ENCODE data around the gene SLC1A3.

The SLC1A3 gene

DNA sequence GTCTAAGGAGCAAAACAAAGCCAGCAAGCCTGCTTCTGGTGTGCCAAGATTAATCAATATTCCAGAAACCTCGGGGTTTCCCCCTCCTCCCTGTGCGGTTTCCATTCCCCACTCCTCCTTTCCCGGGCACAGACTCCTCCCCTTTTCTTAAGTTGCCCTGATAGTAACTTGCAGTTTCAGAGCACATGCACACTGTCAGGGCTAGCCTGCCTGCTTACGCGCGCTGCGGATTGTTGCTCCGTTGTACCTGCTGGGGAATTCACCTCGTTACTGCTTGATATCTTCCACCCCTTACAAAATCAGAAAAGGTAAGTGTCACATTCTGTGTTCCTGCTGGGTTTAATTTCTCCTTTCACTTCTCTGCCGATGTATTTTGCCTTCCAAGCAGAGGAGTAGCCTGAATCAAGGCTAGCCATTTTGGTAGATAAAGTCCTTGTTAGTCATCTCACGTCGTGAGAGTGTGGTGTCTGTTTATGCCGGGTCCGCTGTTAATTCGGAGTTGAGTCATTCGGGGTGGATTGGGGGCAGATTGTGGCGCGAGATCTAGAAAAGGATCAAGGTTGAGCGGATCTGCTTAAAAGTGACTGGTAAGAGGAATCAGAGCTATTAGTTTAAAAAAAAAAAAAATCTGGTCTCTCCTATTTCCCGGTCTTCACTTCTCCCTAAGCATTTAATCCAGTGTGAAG, at the start of gene SLC1A3:
TSS of gene SLC1A3 (plus strand) at position 179 of the 686 bp plus-strand sequence. CDS start 1,818 bp downstream, outside the sequence.
- Histone ChIP-seq H3K4me3 (replicated peaks; ENCODE audit: low read depth, low read length) (peak within 1 kb of the TSS; percentile 68), H3K36me3 (ENCODE audit: control insufficient read depth, insufficient read depth, low read length) (no peaks in the 10 kb centered on the region), H3K27me3 (replicated peaks; ENCODE audit: control insufficient read depth, insufficient read depth, low read length) (no peaks in the 10 kb centered on the region; the same call in none of the 2 replicates)
- DNase-seq (ENCODE audit: extremely low read depth, insufficient read length) = peak; percentile 26
- TF ChIP-seq CTCF (IDR thresholded peaks at IDR 0.05; ENCODE audit: insufficient read depth, low read length, poor library complexity, severe bottlenecking) = no peak

DNA sequence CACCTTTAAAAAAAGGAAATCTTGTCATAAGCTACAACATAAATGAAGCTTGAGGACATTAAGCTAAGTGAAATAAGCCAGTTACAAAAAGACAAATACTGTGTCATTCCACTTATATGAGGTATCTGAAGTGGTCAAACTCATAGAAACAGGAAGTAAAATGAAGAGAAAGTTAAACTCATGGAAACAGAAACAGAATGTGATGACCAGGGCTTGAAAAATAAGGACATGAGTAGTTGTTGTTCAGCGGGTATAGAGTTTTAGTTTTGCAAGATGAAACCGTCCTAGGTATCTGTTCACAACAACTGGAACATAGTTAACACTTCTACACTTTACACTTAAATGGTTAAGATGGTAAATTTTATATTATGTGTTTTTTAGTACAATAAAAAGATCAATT, 47.8 kb upstream of the SLC1A3 start:
- TF ChIP-seq CTCF (IDR thresholded peaks at IDR 0.05; ENCODE audit: insufficient read depth, low read length, poor library complexity, severe bottlenecking) = no peak
- no peak for DNase-seq (ENCODE audit: extremely low read depth, insufficient read length)
- H3K4me3 ChIP-seq (replicated peaks; ENCODE audit: low read depth, low read length) = no peak overlapping the region
- H3K27me3 ChIP-seq (replicated peaks; ENCODE audit: control insufficient read depth, insufficient read depth, low read length) = no peaks in the 10 kb centered on the region
- no peaks in the 10 kb centered on the region for H3K36me3 ChIP-seq (ENCODE audit: control insufficient read depth, insufficient read depth, low read length)

GRCh38 chr5:36561601-36562000, 44.8 kb upstream of the SLC1A3 start:
- no peak overlapping the region for H3K4me3 ChIP-seq (replicated peaks; ENCODE audit: low read depth, low read length)
- no peak for TF ChIP-seq CTCF (IDR thresholded peaks at IDR 0.05; ENCODE audit: insufficient read depth, low read length, poor library complexity, severe bottlenecking)
- no peaks in the 10 kb centered on the region for H3K36me3 ChIP-seq (ENCODE audit: control insufficient read depth, insufficient read depth, low read length)
- no peak for DNase-seq (ENCODE audit: extremely low read depth, insufficient read length)
- H3K27me3 ChIP-seq (replicated peaks; ENCODE audit: control insufficient read depth, insufficient read depth, low read length) = no peaks in the 10 kb centered on the region

- Histone ChIP-seq H3K4me3 (replicated peaks; ENCODE audit: low read depth, low read length) (no peak overlapping the region), H3K27me3 (replicated peaks; ENCODE audit: control insufficient read depth, insufficient read depth, low read length) (no peaks in the 10 kb centered on the region; the same call in 1 of the 2 replicates), H3K36me3 (ENCODE audit: control insufficient read depth, insufficient read depth, low read length) (no peaks in the 10 kb centered on the region)
- DNase-seq (ENCODE audit: extremely low read depth, insufficient read length) = no peak
- TF ChIP-seq CTCF (IDR thresholded peaks at IDR 0.05; ENCODE audit: insufficient read depth, low read length, poor library complexity, severe bottlenecking) = no peak
Observed at GRCh38 chr5:36569491-36569890, 36.9 kb upstream of the SLC1A3 start.

DNA sequence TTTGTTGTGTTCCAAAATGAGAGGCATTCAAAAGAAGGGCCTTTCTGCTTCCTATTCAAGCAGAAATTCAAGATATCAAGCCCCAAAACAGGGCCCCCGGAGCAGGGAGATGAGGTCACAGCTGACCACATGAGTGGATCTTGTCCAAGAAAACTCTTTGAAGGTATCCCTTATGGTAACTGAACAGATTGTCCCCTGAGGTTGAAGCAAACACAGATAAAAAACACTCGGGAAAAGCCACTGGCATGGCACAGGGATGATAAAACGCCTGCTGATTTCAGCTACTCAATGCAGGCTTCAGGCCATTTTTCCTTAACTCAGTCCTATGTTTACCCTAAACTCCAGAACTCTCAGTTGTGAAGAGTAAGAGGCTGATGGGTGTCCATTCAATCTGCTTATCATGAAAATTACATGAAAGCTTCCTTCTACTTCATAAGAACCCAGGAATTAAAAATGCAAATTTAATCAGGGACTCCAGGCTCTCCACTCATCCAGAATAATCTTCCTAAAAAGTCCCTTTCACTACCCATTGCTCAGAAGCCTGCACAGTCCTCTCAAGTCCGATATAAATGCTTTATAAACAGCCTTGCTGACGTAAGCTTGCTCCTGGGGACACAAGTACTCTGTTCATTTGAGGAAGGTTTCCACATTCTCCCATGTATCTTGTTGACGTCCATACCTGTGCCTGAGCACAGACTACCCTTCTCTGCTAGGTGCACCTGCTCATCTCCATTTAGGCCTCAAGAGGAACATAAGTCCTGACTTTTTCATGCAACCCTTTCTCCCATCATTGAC, 35.9 kb upstream of the SLC1A3 start:
- TF ChIP-seq CTCF (IDR thresholded peaks at IDR 0.05; ENCODE audit: insufficient read depth, low read length, poor library complexity, severe bottlenecking) = no peak
- Histone ChIP-seq H3K36me3 (ENCODE audit: control insufficient read depth, insufficient read depth, low read length) (no peaks in the 10 kb centered on the region), H3K27me3 (replicated peaks; ENCODE audit: control insufficient read depth, insufficient read depth, low read length) (no peaks in the 10 kb centered on the region; the same call in 1 of the 2 replicates), H3K4me3 (replicated peaks; ENCODE audit: low read depth, low read length) (no peak overlapping the region)
- no peak for DNase-seq (ENCODE audit: extremely low read depth, insufficient read length)

Data from GM06990 (cell line).